A673 (cell line): ENCODE results near the gene BTBD7. TPM values are rescaled to one million over a fixed set of nuclear protein-coding genes. Genes with fewer than 3 reads are reported as not detected.

ENCODE experiments used
- BruUV-seq: library from RNA; stranded (reverse); fragments of 400-500 nt; replicated peaks from 2 replicates; lab custom pipeline; 2021; lab: Mats Ljungman, UMichigan
- CTCF ChIA-PET: fragments of 300-600 bp; sonication (Branson Sonifier 250); formaldehyde crosslinking; loops from one replicate; lab custom pipeline; 2022; ENCODE audit warnings: antibody characterized with exemption; lab: Charles Lee
- POLR2A ChIA-PET: fragments of 300-600 bp; sonication (Branson Sonifier 250); formaldehyde crosslinking; loops from one replicate; lab custom pipeline; 2022; ENCODE audit warnings: antibody characterized with exemption; ENCODE audit not compliant: low non-redundant PET; lab: Charles Lee
- DNase-seq: peaks from one replicate; pipeline ENCODE4 v3.0.0-alpha.2; 2015; ENCODE audit warnings: low spot score
- H3K27ac ChIP-seq: fragments of 200-600 bp; sonication (generic); 2 replicates; pipeline ENCODE4 v1.5.1; 2016; ENCODE audit warnings: mixed run types, low read depth, mild to moderate bottlenecking, mixed read lengths, antibody characterized with exemption, low read length; ENCODE audit not compliant: poor library complexity, severe bottlenecking
- H3K27me3 ChIP-seq: fragments of 200-600 bp; sonication (generic); replicated peaks from 2 replicates; pipeline ENCODE4 v1.6.1; 2017; ENCODE audit warnings: mixed run types, low read depth, mild to moderate bottlenecking, mixed read lengths, antibody characterized with exemption, low read length; ENCODE audit not compliant: insufficient read depth, poor library complexity
- H3K36me3 ChIP-seq: fragments of 200-600 bp; sonication (generic); 2 replicates; pipeline ENCODE4 v1.6.1; 2016; ENCODE audit warnings: mixed run types, mild to moderate bottlenecking, mixed read lengths, antibody characterized with exemption, low read length; ENCODE audit not compliant: insufficient read depth, poor library complexity, severe bottlenecking
- H3K4me1 ChIP-seq: fragments of 200-600 bp; sonication (generic); 2 replicates; pipeline ENCODE4 v1.6.1; 2017; ENCODE audit warnings: mixed run types, mild to moderate bottlenecking, mixed read lengths, antibody characterized with exemption, low read length; ENCODE audit not compliant: insufficient read depth, poor library complexity, severe bottlenecking
- H3K4me3 ChIP-seq: fragments of 200-600 bp; sonication (generic); 2 replicates; pipeline ENCODE4 v1.5.1; 2016; ENCODE audit warnings: low read depth, mixed run types, mild to moderate bottlenecking, mixed read lengths, low read length; ENCODE audit not compliant: poor library complexity, severe bottlenecking
- H3K9me3 ChIP-seq: fragments of 200-600 bp; sonication (generic); 2 replicates; pipeline ENCODE4 v1.6.1; 2016; ENCODE audit warnings: mixed run types, low read depth, mild to moderate bottlenecking, mixed read lengths, antibody characterized with exemption, low read length; ENCODE audit not compliant: poor library complexity, severe bottlenecking
- CTCF ChIP-seq: fragments of 300-800, 200-600 bp; sonication (generic); conservative IDR thresholded peaks from 2 replicates; pipeline ENCODE4 v1.5.1; 2017; ENCODE audit warnings: low read depth, mild to moderate bottlenecking, antibody characterized with exemption, low read length, moderate library complexity, mixed read lengths
- EZH2 ChIP-seq: fragments of 200-600 bp; sonication (generic); IDR thresholded peaks from 2 replicates; pipeline ENCODE4 v1.6.1; 2017; ENCODE audit warnings: borderline replicate concordance, low read depth, mild to moderate bottlenecking, mixed read lengths, antibody characterized with exemption, low read length; ENCODE audit not compliant: poor library complexity, severe bottlenecking
- intact Hi-C: fragments of 100-400 bp; cut with micrococcal nuclease; formaldehyde crosslinking; loops from one replicate; pipeline ENCODE4 v1.10.0; 2022; ENCODE audit not compliant: unreplicated experiment
- total RNA-seq: library from RNA; stranded (reverse); gene quantifications from 2 replicates; pipeline ENCODE4 v1.2.3, GENCODE V29; 2021

Gene BTBD7
- total RNA-seq, 1 experiment from 2014 or later: 60.9 TPM

- H3K36me3 ChIP-seq: peaks cover 2% of the 10 kb centered on the region
- no TSS peak for BruUV-seq
- no peaks in the 10 kb centered on the region for H3K27me3 ChIP-seq
- H3K27ac ChIP-seq: no peak overlapping the region
- TF ChIP-seq EZH2 (no peak), CTCF (no peak)
- no peak overlapping the region for H3K4me3 ChIP-seq
- peaks cover 4% of the 10 kb centered on the region for H3K4me1 ChIP-seq
- CTCF ChIA-PET: no interaction called here
- POLR2A ChIA-PET: no interaction called here
- no peaks in the 10 kb centered on the region for H3K9me3 ChIP-seq
- intact Hi-C loops: no loop called here
- DNase-seq: no peak
These were observed 64.4 kb downstream of the BTBD7 start for GRCh38 chr14:93268406-93268805.

- H3K27me3 ChIP-seq: no peaks in the 10 kb centered on the region
- no peak overlapping the region for H3K4me3 ChIP-seq
- CTCF ChIA-PET: no interaction called here
- H3K4me1 ChIP-seq: peaks cover 4% of the 10 kb centered on the region
- H3K36me3 ChIP-seq: peaks cover 12% of the 10 kb centered on the region
- TF ChIP-seq CTCF (no peak), EZH2 (no peak)
- H3K9me3 ChIP-seq: no peaks in the 10 kb centered on the region
- H3K27ac ChIP-seq: no peak overlapping the region
- DNase-seq: no peak
- no TSS peak for BruUV-seq
- POLR2A ChIA-PET: no interaction called here
- intact Hi-C loops: no loop called here
These were observed 65.6 kb downstream of the BTBD7 start for GRCh38 chr14:93267149-93267711.

- Histone ChIP-seq H3K9me3 (no peaks in the 10 kb centered on the region), H3K36me3 (peaks cover 12% of the 10 kb centered on the region), H3K27ac (no peak overlapping the region), H3K27me3 (no peaks in the 10 kb centered on the region), H3K4me3 (no peak overlapping the region), H3K4me1 (no peaks in the 10 kb centered on the region)
- ChIA-PET POLR2A (no interaction called here), CTCF (no interaction called here)
- DNase-seq: no peak
- no TSS peak for BruUV-seq
- TF ChIP-seq EZH2: no peak
- TF ChIP-seq CTCF: no peak
- intact Hi-C loops: no loop called here
These were observed 66.7 kb downstream of the BTBD7 start for GRCh38 chr14:93266127-93266526.
